ENCODE results near the gene MORC2.

GRCh38 chr22:30947173-30947815 lies 21.3 kb downstream of the MORC2 start:
- TF ChIP-seq CTCF (conservative IDR thresholded peaks at IDR 0.05; ENCODE audit: low read depth, low read length) (no peak), EZH2 (IDR thresholded peaks at IDR 0.05; ENCODE audit: low read length, unreplicated experiment) (no peak), EZH2phosphoT487 (IDR thresholded peaks at IDR 0.05; ENCODE audit: borderline replicate concordance, low read length) (no peak)
